ENCODE data around the gene ABL1.

Gene ABL1

GRCh38 chr9:130920233-130920632 lies 85.2 kb downstream of the ABL1 start:
- no peaks in the 10 kb centered on the region for H3K9me2 ChIP-seq (ENCODE audit: low read depth, low read length)
- TF ChIP-seq CTCF (IDR thresholded peaks at IDR 0.05; ENCODE audit: low read length), result no peak
- no peak for TF ChIP-seq EZH2 (IDR thresholded peaks at IDR 0.05; ENCODE audit: borderline replicate concordance, low read length)
- H3K4me1 ChIP-seq (ENCODE audit: insufficient read depth, low read length, severe bottlenecking), result no peaks in the 10 kb centered on the region
- H3K27ac ChIP-seq (ENCODE audit: low read depth, low read length, poor library complexity, severe bottlenecking), result no peak overlapping the region
- no peaks in the 10 kb centered on the region for H3K79me2 ChIP-seq (ENCODE audit: insufficient read depth, low read length)
- H3K36me3 ChIP-seq (ENCODE audit: insufficient read depth, low read length), result no peaks in the 10 kb centered on the region
- no peak overlapping the region for H2AFZ ChIP-seq (ENCODE audit: low read length)
- no peaks in the 10 kb centered on the region for H3F3A ChIP-seq (ENCODE audit: insufficient read depth, low read length)
- H3K27me3 ChIP-seq (ENCODE audit: insufficient read depth, low read length), result no peaks in the 10 kb centered on the region; the same call in 1 of the 2 replicates
- H4K20me1 ChIP-seq (ENCODE audit: insufficient read depth, low read length), result no peaks in the 10 kb centered on the region
- no peak overlapping the region for H3K4me2 ChIP-seq (ENCODE audit: low read length)
- no peak overlapping the region for H3K9ac ChIP-seq (ENCODE audit: low read length)
- no peaks in the 10 kb centered on the region for H3K9me3 ChIP-seq (ENCODE audit: low read length)
- H3K4me3 ChIP-seq (ENCODE audit: low read depth, low read length, poor library complexity, severe bottlenecking), result no peak overlapping the region

DNA sequence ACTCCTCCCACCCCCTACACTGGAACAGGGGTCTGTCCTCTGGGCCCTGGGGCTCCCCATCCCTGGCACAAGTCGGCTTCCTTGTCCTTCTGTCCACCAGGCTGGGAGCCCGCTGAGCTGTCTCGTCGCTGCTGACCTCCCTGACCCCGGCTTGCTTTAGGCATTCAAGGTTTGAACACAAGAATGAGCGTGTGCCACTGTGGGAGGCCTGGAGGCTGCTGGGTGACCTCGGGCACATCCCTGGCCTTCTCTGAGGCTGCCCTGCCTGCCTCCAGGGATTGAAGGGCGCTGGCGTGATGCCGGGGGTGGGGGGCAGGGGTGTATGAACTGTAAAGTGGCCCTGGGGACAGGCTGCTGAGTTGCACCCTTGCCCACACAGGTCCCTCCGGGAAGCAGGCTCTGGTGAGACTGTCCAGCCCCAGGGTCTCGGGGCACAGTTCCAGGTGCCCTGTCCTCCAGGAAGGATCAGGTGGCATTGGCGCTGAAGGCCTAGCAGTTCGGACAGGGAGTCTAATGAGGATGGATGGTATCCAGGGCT lies 85.8 kb downstream of the ABL1 start:
- Histone ChIP-seq H3K79me2 (ENCODE audit: insufficient read depth, low read length) (no peaks in the 10 kb centered on the region), H4K20me1 (ENCODE audit: insufficient read depth, low read length) (no peaks in the 10 kb centered on the region), H3K36me3 (ENCODE audit: insufficient read depth, low read length) (no peaks in the 10 kb centered on the region), H3K4me1 (ENCODE audit: insufficient read depth, low read length, severe bottlenecking) (no peaks in the 10 kb centered on the region), H3K27me3 (ENCODE audit: insufficient read depth, low read length) (no peaks in the 10 kb centered on the region; the same call in 1 of the 2 replicates), H3K4me3 (ENCODE audit: low read depth, low read length, poor library complexity, severe bottlenecking) (no peak overlapping the region), H3K9me2 (ENCODE audit: low read depth, low read length) (no peaks in the 10 kb centered on the region), H2AFZ (ENCODE audit: low read length) (no peak overlapping the region), H3F3A (ENCODE audit: insufficient read depth, low read length) (no peaks in the 10 kb centered on the region), H3K9ac (ENCODE audit: low read length) (no peak overlapping the region), H3K9me3 (ENCODE audit: low read length) (no peaks in the 10 kb centered on the region), H3K4me2 (ENCODE audit: low read length) (no peak overlapping the region), H3K27ac (ENCODE audit: low read depth, low read length, poor library complexity, severe bottlenecking) (no peak overlapping the region)
- no peak for TF ChIP-seq EZH2 (IDR thresholded peaks at IDR 0.05; ENCODE audit: borderline replicate concordance, low read length)
- no peak for TF ChIP-seq CTCF (IDR thresholded peaks at IDR 0.05; ENCODE audit: low read length)

DNA sequence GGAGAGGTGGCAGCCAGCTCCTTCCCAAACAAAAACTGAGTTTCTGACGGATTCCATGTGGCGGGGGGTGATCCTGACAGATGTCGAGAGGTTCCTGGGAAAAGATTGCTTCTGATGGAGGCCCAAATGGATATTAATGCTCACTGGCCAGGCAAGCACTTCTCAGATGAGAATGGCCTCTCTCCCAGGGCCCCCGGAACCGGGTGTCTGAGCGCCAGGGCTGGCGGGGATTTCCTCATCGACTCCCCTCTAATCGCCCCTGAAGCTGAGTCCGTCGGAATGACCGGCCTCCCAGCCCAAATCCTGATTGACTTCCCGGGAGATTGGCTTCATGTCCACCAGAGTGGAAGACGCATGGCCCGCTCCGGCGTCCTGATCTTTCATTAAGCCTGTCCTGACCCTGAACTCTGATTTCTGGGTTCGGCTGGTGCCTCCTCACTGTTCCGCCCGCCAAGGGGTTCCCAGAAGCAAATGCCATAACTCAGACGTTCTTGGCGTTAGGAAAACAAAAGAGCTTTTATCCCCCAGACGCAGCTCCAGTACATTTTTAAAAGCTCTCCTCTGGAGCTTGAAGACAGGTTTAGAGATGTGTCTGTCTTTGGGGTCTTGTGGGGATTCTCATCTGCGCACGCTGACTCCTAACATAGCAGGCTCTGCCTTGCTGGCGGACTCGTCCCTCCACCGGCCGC lies 86.4 kb downstream of the ABL1 start:
- Histone ChIP-seq H3K4me1 (ENCODE audit: insufficient read depth, low read length, severe bottlenecking) (no peaks in the 10 kb centered on the region), H3K4me2 (ENCODE audit: low read length) (no peak overlapping the region), H3K9ac (ENCODE audit: low read length) (no peak overlapping the region), H3K27me3 (ENCODE audit: insufficient read depth, low read length) (no peaks in the 10 kb centered on the region; the same call in 1 of the 2 replicates), H4K20me1 (ENCODE audit: insufficient read depth, low read length) (no peaks in the 10 kb centered on the region), H3K9me3 (ENCODE audit: low read length) (no peaks in the 10 kb centered on the region), H3K4me3 (ENCODE audit: low read depth, low read length, poor library complexity, severe bottlenecking) (no peak overlapping the region), H3K79me2 (ENCODE audit: insufficient read depth, low read length) (no peaks in the 10 kb centered on the region), H3K36me3 (ENCODE audit: insufficient read depth, low read length) (no peaks in the 10 kb centered on the region), H3F3A (ENCODE audit: insufficient read depth, low read length) (no peaks in the 10 kb centered on the region), H2AFZ (ENCODE audit: low read length) (no peak overlapping the region), H3K9me2 (ENCODE audit: low read depth, low read length) (no peaks in the 10 kb centered on the region), H3K27ac (ENCODE audit: low read depth, low read length, poor library complexity, severe bottlenecking) (no peak overlapping the region)
- TF ChIP-seq EZH2 (IDR thresholded peaks at IDR 0.05; ENCODE audit: borderline replicate concordance, low read length), result no peak
- TF ChIP-seq CTCF (IDR thresholded peaks at IDR 0.05; ENCODE audit: low read length), result no peak

Measured in OCI-LY1 (cell line).